Spinal cord (tissue), 10 donors: ENCODE measurements around the gene KIAA1549. TPM values are rescaled to one million over a fixed set of nuclear protein-coding genes. Genes with fewer than 3 reads are reported as not detected.

ENCODE experiments used
- DNase-seq, 6 donors: peaks; one replicate each; pipeline versions ENCODE4 v3.0.0 to v3.0.0-alpha.2; 2013 to 2015; ENCODE audit warnings: low spot score in 6 of 6, low read depth in 4 of 6
- H3K27ac ChIP-seq: one replicate; pipeline ENCODE4 v1.5.1; 2013; ENCODE audit warnings: low read depth, low read length, control low read depth
- H3K27me3 ChIP-seq: one replicate; pipeline ENCODE4 v1.6.1; 2013; ENCODE audit warnings: low read length; ENCODE audit not compliant: control insufficient read depth, insufficient read depth
- H3K36me3 ChIP-seq: one replicate; pipeline ENCODE4 v1.6.1; 2013; ENCODE audit warnings: low read length; ENCODE audit not compliant: control insufficient read depth, insufficient read depth
- H3K4me1 ChIP-seq: one replicate; pipeline ENCODE4 v1.6.1; 2013; ENCODE audit warnings: low read length; ENCODE audit not compliant: control insufficient read depth, insufficient read depth
- H3K4me3 ChIP-seq: one replicate; pipeline ENCODE4 v1.5.1; 2013; ENCODE audit warnings: low read depth, low read length, control low read depth
- H3K9me3 ChIP-seq: one replicate; pipeline ENCODE4 v1.6.1; 2013; ENCODE audit warnings: low read length; ENCODE audit not compliant: control insufficient read depth, insufficient read depth
- WGBS: methylation state at CpG from one replicate; pipeline ENCODE4 v1.1.5; 2013; ENCODE audit warnings: missing lambda C conversion rate; ENCODE audit not compliant: insufficient coverage; 5-methylcytosine and 5-hydroxymethylcytosine counted together
- polyA plus RNA-seq, 2 donors: library from polyadenylated mRNA; unstranded; fragments of 120-200 nt; gene quantifications; one replicate each; pipeline ENCODE4 v1.2.1, GENCODE V29; 2013; ENCODE audit not compliant: insufficient read length in 2 of 2
- total RNA-seq, 2 donors: library from RNA; depleted of rRNA in 1 of 2; stranded (reverse); fragments of 120-200 nt in 1 of 2; fragments of >200 nt in 1 of 2; gene quantifications; one replicate each; pipeline versions ENCODE4 v1.2.3 to v1.2.4, GENCODE V29; 2013 to 2014
- donor health status: healthy.

KIAA1549 gene
- total and polyA plus RNA-seq, 4 donors: 11.1 to 27.8 (median 19.0) TPM

GRCh38 chr7:138890499-138891445 lies 90.4 kb downstream of the KIAA1549 start:
- Histone ChIP-seq H3K27me3 (no peaks in the 10 kb centered on the region), H3K36me3 (peaks cover 12% of the 10 kb centered on the region), H3K9me3 (no peaks in the 10 kb centered on the region), H3K27ac (peak overlapping the region; percentile 75), H3K4me3 (no peak overlapping the region), H3K4me1 (peaks cover 19% of the 10 kb centered on the region)
- WGBS: 29% methylated on average over 20 of the region's 21 CpGs
- peak in 4 of 6 donors; percentile 40 to 84 (median 67) for DNase-seq

- H3K4me3 ChIP-seq: no peak overlapping the region
- peaks cover 11% of the 10 kb centered on the region for H3K36me3 ChIP-seq
- peak overlapping the region; percentile 75 for H3K27ac ChIP-seq
- no peaks in the 10 kb centered on the region for H3K9me3 ChIP-seq
- 53% methylated on average over 9 of the region's 12 CpGs for WGBS
- peaks cover 19% of the 10 kb centered on the region for H3K4me1 ChIP-seq
- DNase-seq: peak in 1 of 6 donors; percentile 64
- H3K27me3 ChIP-seq: no peaks in the 10 kb centered on the region
These were observed 91.3 kb downstream of the KIAA1549 start for GRCh38 chr7:138889582-138890498.

- H3K27me3 ChIP-seq: no peaks in the 10 kb centered on the region
- WGBS: 74% methylated on average over 5 of the region's 10 CpGs
- H3K4me1 ChIP-seq: peaks cover 19% of the 10 kb centered on the region
- H3K9me3 ChIP-seq: no peaks in the 10 kb centered on the region
- H3K4me3 ChIP-seq: no peak overlapping the region
- H3K27ac ChIP-seq: no peak overlapping the region
- peaks cover 11% of the 10 kb centered on the region for H3K36me3 ChIP-seq
- DNase-seq: peak in 1 of 6 donors; percentile 22
These were observed 93.1 kb downstream of the KIAA1549 start for GRCh38 chr7:138887872-138888656.

- WGBS: 78% methylated on average over 4 of the region's 9 CpGs
- Histone ChIP-seq H3K27me3 (no peaks in the 10 kb centered on the region), H3K27ac (no peak overlapping the region), H3K4me3 (no peak overlapping the region), H3K9me3 (no peaks in the 10 kb centered on the region), H3K4me1 (peaks cover 19% of the 10 kb centered on the region), H3K36me3 (peaks cover 11% of the 10 kb centered on the region)
- peak in 1 of 6 donors; percentile 22 for DNase-seq
These were observed 94.0 kb downstream of the KIAA1549 start for GRCh38 chr7:138887085-138887710.

- DNase-seq: peak in 2 of 6 donors; percentile 78 to 86
- Histone ChIP-seq H3K4me3 (no peak overlapping the region), H3K9me3 (no peaks in the 10 kb centered on the region), H3K27me3 (no peaks in the 10 kb centered on the region), H3K4me1 (peaks cover 15% of the 10 kb centered on the region), H3K36me3 (peaks cover 11% of the 10 kb centered on the region), H3K27ac (no peak overlapping the region)
- WGBS: no CpG with 5 or more reads among the region's 4 CpGs
These were observed 94.7 kb downstream of the KIAA1549 start for GRCh38 chr7:138886501-138886917.

GRCh38 chr7:138885383-138886147 lies 95.6 kb downstream of the KIAA1549 start:
- Histone ChIP-seq H3K4me1 (peaks cover 8% of the 10 kb centered on the region), H3K9me3 (no peaks in the 10 kb centered on the region), H3K4me3 (no peak overlapping the region), H3K36me3 (peaks cover 19% of the 10 kb centered on the region), H3K27ac (no peak overlapping the region), H3K27me3 (no peaks in the 10 kb centered on the region)
- no peak for DNase-seq
- WGBS: 96% methylated on average over 10 of the region's 13 CpGs

- no peak for DNase-seq
- 100% methylated on average over 6 of the region's 6 CpGs for WGBS
- Histone ChIP-seq H3K4me1 (no peaks in the 10 kb centered on the region), H3K9me3 (no peaks in the 10 kb centered on the region), H3K27ac (no peak overlapping the region), H3K4me3 (no peak overlapping the region), H3K36me3 (peaks cover 30% of the 10 kb centered on the region), H3K27me3 (no peaks in the 10 kb centered on the region)
These were observed 98.9 kb downstream of the KIAA1549 start for GRCh38 chr7:138882249-138882648.

GRCh38 chr7:138881579-138882188 lies 99.5 kb downstream of the KIAA1549 start:
- H3K27ac ChIP-seq: no peak overlapping the region
- no peak for DNase-seq
- no peaks in the 10 kb centered on the region for H3K27me3 ChIP-seq
- 61% methylated on average over 4 of the region's 6 CpGs for WGBS
- no peak overlapping the region for H3K4me3 ChIP-seq
- H3K4me1 ChIP-seq: no peaks in the 10 kb centered on the region
- peaks cover 35% of the 10 kb centered on the region for H3K36me3 ChIP-seq
- no peaks in the 10 kb centered on the region for H3K9me3 ChIP-seq
